H9 (cell line): ENCODE results near the gene PDS5A. TPM values are rescaled to one million over a fixed set of nuclear protein-coding genes. Genes with fewer than 3 reads are reported as not detected.
A peak's percentile ranks its signal among the peaks of the same experiment; 100 is the strongest.

ENCODE experiments used
- DNase-seq: peaks from one replicate; pipeline ENCODE4 v3.0.0-alpha.2; 2017
- H2AFZ ChIP-seq: one replicate; pipeline ENCODE4 v1.6.1; 2013; ENCODE audit warnings: mild to moderate bottlenecking, low read length, control low read depth, moderate library complexity
- H2AK5ac ChIP-seq: 2 replicates; pipeline ENCODE4 v1.6.1; 2013; ENCODE audit warnings: low read length, control low read depth, mixed read lengths; ENCODE audit not compliant: insufficient read length
- H2BK120ac ChIP-seq: one replicate; pipeline ENCODE4 v1.6.1; 2013; ENCODE audit warnings: low read depth, mild to moderate bottlenecking, low read length, control low read depth, inconsistent platforms; ENCODE audit not compliant: poor library complexity, severe bottlenecking
- H2BK12ac ChIP-seq: 2 replicates; pipeline ENCODE4 v1.6.1; 2013; ENCODE audit warnings: low read length, control low read depth, mixed read lengths, low read depth; ENCODE audit not compliant: insufficient read length
- H2BK15ac ChIP-seq: 2 replicates; pipeline ENCODE4 v1.6.1; 2013; ENCODE audit warnings: low read depth, low read length, control low read depth
- H2BK20ac ChIP-seq: one replicate; pipeline ENCODE4 v1.6.1; 2013; ENCODE audit warnings: low read depth, mild to moderate bottlenecking, low read length, control low read depth, inconsistent platforms; ENCODE audit not compliant: poor library complexity, severe bottlenecking
- H2BK5ac ChIP-seq: 2 replicates; pipeline ENCODE4 v1.6.1; 2013; ENCODE audit warnings: low read length, control low read depth, mixed read lengths; ENCODE audit not compliant: insufficient read length
- H3K14ac ChIP-seq: 2 replicates; pipeline ENCODE4 v1.6.1; 2013; ENCODE audit warnings: low read length, control low read depth; ENCODE audit not compliant: insufficient read depth
- H3K18ac ChIP-seq: 2 replicates; pipeline ENCODE4 v1.6.1; 2013; ENCODE audit warnings: low read depth, mild to moderate bottlenecking, mixed read lengths, low read length, control low read depth; ENCODE audit not compliant: insufficient read length
- H3K23ac ChIP-seq: 2 replicates; pipeline ENCODE4 v1.6.1; 2013; ENCODE audit warnings: low read length, control low read depth, mixed read lengths, low read depth; ENCODE audit not compliant: insufficient read length
- H3K23me2 ChIP-seq: 2 replicates; pipeline ENCODE4 v1.6.1; 2013; ENCODE audit warnings: low read depth, mild to moderate bottlenecking, mixed read lengths, low read length, control low read depth; ENCODE audit not compliant: insufficient read length, poor library complexity, severe bottlenecking
- H3K27ac ChIP-seq: 2 replicates; pipeline ENCODE4 v1.5.1; 2013; ENCODE audit warnings: low read length, control low read depth, mixed read lengths, low read depth; ENCODE audit not compliant: insufficient read length
- H3K27me3 ChIP-seq: 2 replicates; pipeline ENCODE4 v1.6.1; 2013; ENCODE audit warnings: low read length, control low read depth, inconsistent platforms; ENCODE audit not compliant: insufficient read depth
- H3K4ac ChIP-seq: 2 replicates; pipeline ENCODE4 v1.6.1; 2013; ENCODE audit warnings: low read depth, mild to moderate bottlenecking, control low read depth, inconsistent platforms, low read length, moderate library complexity
- H3K4me1 ChIP-seq: 2 replicates; pipeline ENCODE4 v1.6.1; 2013; ENCODE audit warnings: low read length, control low read depth, inconsistent platforms; ENCODE audit not compliant: insufficient read depth
- H3K4me2 ChIP-seq: 2 replicates; pipeline ENCODE4 v1.6.1; 2013; ENCODE audit warnings: low read length, control low read depth, mixed read lengths; ENCODE audit not compliant: insufficient read length, insufficient read depth
- H3K56ac ChIP-seq: 2 replicates; pipeline ENCODE4 v1.6.1; 2013; ENCODE audit warnings: low read depth, mild to moderate bottlenecking, mixed read lengths, low read length, control low read depth; ENCODE audit not compliant: insufficient read length
- H3K79me1 ChIP-seq: 2 replicates; pipeline ENCODE4 v1.6.1; 2013; ENCODE audit warnings: low read depth, mild to moderate bottlenecking, moderate library complexity, low read length, control low read depth, inconsistent platforms; ENCODE audit not compliant: insufficient read depth, poor library complexity, severe bottlenecking
- H3K79me2 ChIP-seq: 2 replicates; pipeline ENCODE4 v1.6.1; 2013; ENCODE audit warnings: low read length, control low read depth, inconsistent platforms; ENCODE audit not compliant: insufficient read depth
- H3K9ac ChIP-seq: 2 replicates; pipeline ENCODE4 v1.6.1; 2013; ENCODE audit warnings: low read length, control low read depth, mixed read lengths; ENCODE audit not compliant: insufficient read length; ENCODE audit errors: extremely low read depth
- H3K9me3 ChIP-seq: one replicate; pipeline ENCODE4 v1.6.1; 2013; ENCODE audit warnings: low read depth, low read length, inconsistent platforms; ENCODE audit not compliant: control insufficient read depth
- H3T11ph ChIP-seq: one replicate; pipeline ENCODE4 v1.6.1; 2013; ENCODE audit warnings: mild to moderate bottlenecking, low read length, control low read depth, inconsistent platforms
- H4K20me1 ChIP-seq: one replicate; pipeline ENCODE4 v1.6.1; 2013; ENCODE audit not compliant: control insufficient read depth, insufficient read length, insufficient read depth
- H4K5ac ChIP-seq: 2 replicates; pipeline ENCODE4 v1.6.1; 2013; ENCODE audit warnings: low read depth, mild to moderate bottlenecking, mixed read lengths, low read length, control low read depth; ENCODE audit not compliant: insufficient read length
- H4K8ac ChIP-seq: replicated peaks from 2 replicates; pipeline ENCODE4 v1.6.1; 2013; ENCODE audit warnings: low read length, control low read depth, mixed read lengths, low read depth; ENCODE audit not compliant: insufficient read length
- H4K91ac ChIP-seq: 2 replicates; pipeline ENCODE4 v1.6.1; 2013; ENCODE audit warnings: low read depth, mild to moderate bottlenecking, moderate library complexity, mixed read lengths, low read length, control low read depth; ENCODE audit not compliant: insufficient read length
- H3K27ac Mint-ChIP-seq, 3 experiments: 2 replicates in 2 of 3; 3 replicates in 1 of 3; pipeline ENCODE4 v1.8.0; 2020 to 2021; ENCODE audit warnings: mixed read lengths in 3 of 3, mild to moderate bottlenecking in 1 of 3, moderate library complexity in 1 of 3
- H3K27me3 Mint-ChIP-seq: 2 replicates; pipeline ENCODE4 v1.8.0; 2021; ENCODE audit warnings: low read depth, mild to moderate bottlenecking, moderate library complexity, mixed read lengths
- H3K36me3 Mint-ChIP-seq, 3 experiments: 2 replicates in 2 of 3; 3 replicates in 1 of 3; pipeline ENCODE4 v1.8.0; 2020 to 2021; ENCODE audit warnings: low read depth in 3 of 3, mixed read lengths in 3 of 3; ENCODE audit not compliant: insufficient read depth in 1 of 3
- H3K4me1 Mint-ChIP-seq, 2 experiments: 2 replicates each; pipeline ENCODE4 v1.8.0; 2020; ENCODE audit warnings: mixed read lengths in 2 of 2
- H3K4me3 Mint-ChIP-seq, 2 experiments: 2 replicates in 1 of 2; 3 replicates in 1 of 2; pipeline ENCODE4 v1.8.0; 2020 to 2021; ENCODE audit warnings: mild to moderate bottlenecking in 2 of 2, mixed read lengths in 2 of 2, moderate library complexity in 1 of 2
- H3K9me3 Mint-ChIP-seq, 2 experiments: 2 replicates in 1 of 2; 3 replicates in 1 of 2; pipeline ENCODE4 v1.8.0; 2020; ENCODE audit warnings: mild to moderate bottlenecking in 2 of 2, mixed read lengths in 2 of 2, moderate library complexity in 1 of 2
- WGBS: extraction: QIAGEN DNeasy Blood & Tissue Kit; methylation state at CpG from one replicate; pipeline ENCODE4 v1.1.7; 2013; ENCODE audit warnings: missing lambda C conversion rate, low lambda C conversion rate, mixed read lengths; ENCODE audit not compliant: insufficient read length; ENCODE audit errors: extremely low coverage; 5-methylcytosine and 5-hydroxymethylcytosine counted together
- total RNA-seq: library from RNA; stranded (reverse); gene quantifications from 2 replicates; pipeline ENCODE4 v1.2.1, GENCODE V29; 2021
- TF ChIP-seq, protein P1 (sequence below): fragments of 200-600 bp; sonication (generic); conservative IDR thresholded peaks from 3 replicates; pipeline ENCODE4 v1.8.0; 2021; ENCODE audit warnings: antibody characterized with exemption, mild to moderate bottlenecking

Gene PDS5A
- total RNA-seq, 1 experiment from 2014 or later: 65.4 TPM

- no peak overlapping the region for H2BK120ac ChIP-seq
- no peak overlapping the region for H3K4ac ChIP-seq
- H3K27me3 ChIP-seq: no peaks in the 10 kb centered on the region
- no peaks in the 10 kb centered on the region for H3K79me2 ChIP-seq
- H2AFZ ChIP-seq: no peak overlapping the region
- H4K5ac ChIP-seq: no peak overlapping the region
- H3K36me3 Mint-ChIP-seq: no peaks in the 10 kb centered on the region
- H3K9me3 Mint-ChIP-seq: no peaks in the 10 kb centered on the region; a peak in 1 of 5 replicates
- H3K27ac Mint-ChIP-seq: peak overlapping the region in 2 of 3 experiments; percentile 52 to 72; a peak in 3 of 7 replicates
- H3K4me1 Mint-ChIP-seq: peaks cover 0 to 4% of the 10 kb centered on the region in 2 experiments; a peak in 1 of 4 replicates
- no peak overlapping the region for H3K14ac ChIP-seq
- no peak overlapping the region for H4K8ac ChIP-seq
- H2AK5ac ChIP-seq: no peak overlapping the region
- no peak overlapping the region for H2BK12ac ChIP-seq
- H3K27me3 Mint-ChIP-seq: no peaks in the 10 kb centered on the region
- H3K23ac ChIP-seq: no peak overlapping the region
- no peak overlapping the region for H3K9ac ChIP-seq
- WGBS: no CpG with 5 or more reads among the region's 4 CpGs
- no peak for DNase-seq
- H3K4me3 Mint-ChIP-seq: no peak overlapping the region
- H3K79me1 ChIP-seq: no peaks in the 10 kb centered on the region
- no peaks in the 10 kb centered on the region for H3K4me1 ChIP-seq
- no peak overlapping the region for H2BK5ac ChIP-seq
- H3K23me2 ChIP-seq: no peaks in the 10 kb centered on the region
- H4K20me1 ChIP-seq: no peaks in the 10 kb centered on the region
- no peak overlapping the region for H3K56ac ChIP-seq
- H2BK20ac ChIP-seq: no peak overlapping the region
- no peak overlapping the region for H3K27ac ChIP-seq
- H3K4me2 ChIP-seq: no peak overlapping the region
- no peaks in the 10 kb centered on the region for H3K9me3 ChIP-seq
- H4K91ac ChIP-seq: no peak overlapping the region
- H2BK15ac ChIP-seq: no peak overlapping the region
- TF ChIP-seq, protein P1, sequence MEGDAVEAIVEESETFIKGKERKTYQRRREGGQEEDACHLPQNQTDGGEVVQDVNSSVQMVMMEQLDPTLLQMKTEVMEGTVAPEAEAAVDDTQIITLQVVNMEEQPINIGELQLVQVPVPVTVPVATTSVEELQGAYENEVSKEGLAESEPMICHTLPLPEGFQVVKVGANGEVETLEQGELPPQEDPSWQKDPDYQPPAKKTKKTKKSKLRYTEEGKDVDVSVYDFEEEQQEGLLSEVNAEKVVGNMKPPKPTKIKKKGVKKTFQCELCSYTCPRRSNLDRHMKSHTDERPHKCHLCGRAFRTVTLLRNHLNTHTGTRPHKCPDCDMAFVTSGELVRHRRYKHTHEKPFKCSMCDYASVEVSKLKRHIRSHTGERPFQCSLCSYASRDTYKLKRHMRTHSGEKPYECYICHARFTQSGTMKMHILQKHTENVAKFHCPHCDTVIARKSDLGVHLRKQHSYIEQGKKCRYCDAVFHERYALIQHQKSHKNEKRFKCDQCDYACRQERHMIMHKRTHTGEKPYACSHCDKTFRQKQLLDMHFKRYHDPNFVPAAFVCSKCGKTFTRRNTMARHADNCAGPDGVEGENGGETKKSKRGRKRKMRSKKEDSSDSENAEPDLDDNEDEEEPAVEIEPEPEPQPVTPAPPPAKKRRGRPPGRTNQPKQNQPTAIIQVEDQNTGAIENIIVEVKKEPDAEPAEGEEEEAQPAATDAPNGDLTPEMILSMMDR: no peak
- no peak overlapping the region for H3T11ph ChIP-seq
- H3K18ac ChIP-seq: no peak overlapping the region
Measured at GRCh38 chr4:39786838-39787237, 190.9 kb downstream of the PDS5A start.
